ENCODE results near the gene OSBPL9.

Gene OSBPL9

GRCh38 chr1:51628715-51629590 lies 12.1 kb downstream of the OSBPL9 start:
- in situ Hi-C loops (cut with HindIII; ENCODE audit: low pct_ligation_motif_present, low sequenced_read_pairs): no loop called here
- Histone ChIP-seq H3K4me3 (ENCODE audit: low read depth, low read length) (no peak overlapping the region), H3K27ac (no peak overlapping the region), H3K27me3 (replicated peaks) (no peaks in the 10 kb centered on the region), H3K36me3 (replicated peaks) (no peaks in the 10 kb centered on the region)
- TF ChIP-seq CTCF (IDR thresholded peaks at IDR 0.05; ENCODE audit: low read depth, low read length, missing control alignments): no peak
- no peak for DNase-seq

- Histone ChIP-seq H3K36me3 (replicated peaks) (no peaks in the 10 kb centered on the region), H3K27me3 (replicated peaks) (no peaks in the 10 kb centered on the region), H3K4me3 (ENCODE audit: low read depth, low read length) (no peak overlapping the region), H3K27ac (no peak overlapping the region)
- no peak for DNase-seq
- TF ChIP-seq CTCF (IDR thresholded peaks at IDR 0.05; ENCODE audit: low read depth, low read length, missing control alignments): no peak
- in situ Hi-C loops (cut with HindIII; ENCODE audit: low pct_ligation_motif_present, low sequenced_read_pairs): no loop called here
Observed at GRCh38 chr1:51629918-51630317, 13.0 kb downstream of the OSBPL9 start.

GRCh38 chr1:51630393-51630792 lies 13.5 kb downstream of the OSBPL9 start:
- Histone ChIP-seq H3K4me3 (ENCODE audit: low read depth, low read length) (no peak overlapping the region), H3K27ac (no peak overlapping the region), H3K36me3 (replicated peaks) (no peaks in the 10 kb centered on the region), H3K27me3 (replicated peaks) (no peaks in the 10 kb centered on the region)
- DNase-seq: no peak
- in situ Hi-C loops (cut with HindIII; ENCODE audit: low pct_ligation_motif_present, low sequenced_read_pairs): no loop called here
- TF ChIP-seq CTCF (IDR thresholded peaks at IDR 0.05; ENCODE audit: low read depth, low read length, missing control alignments): no peak

- TF ChIP-seq CTCF (IDR thresholded peaks at IDR 0.05; ENCODE audit: low read depth, low read length, missing control alignments): no peak
- Histone ChIP-seq H3K4me3 (ENCODE audit: low read depth, low read length) (no peak overlapping the region), H3K27ac (no peak overlapping the region), H3K36me3 (replicated peaks) (no peaks in the 10 kb centered on the region), H3K27me3 (replicated peaks) (no peaks in the 10 kb centered on the region)
- in situ Hi-C loops (cut with HindIII; ENCODE audit: low pct_ligation_motif_present, low sequenced_read_pairs): no loop called here
- DNase-seq: no peak
Observed at GRCh38 chr1:51630922-51631321, 14.0 kb downstream of the OSBPL9 start.

GRCh38 chr1:51631747-51632146 lies 14.9 kb downstream of the OSBPL9 start:
- Histone ChIP-seq H3K27ac (no peak overlapping the region), H3K36me3 (replicated peaks) (no peaks in the 10 kb centered on the region), H3K27me3 (replicated peaks) (no peaks in the 10 kb centered on the region), H3K4me3 (ENCODE audit: low read depth, low read length) (no peak overlapping the region)
- in situ Hi-C loops (cut with HindIII; ENCODE audit: low pct_ligation_motif_present, low sequenced_read_pairs): no loop called here
- no peak for DNase-seq
- no peak for TF ChIP-seq CTCF (IDR thresholded peaks at IDR 0.05; ENCODE audit: low read depth, low read length, missing control alignments)

- no peak overlapping the region for H3K4me3 ChIP-seq (ENCODE audit: low read depth, low read length)
- in situ Hi-C loops (cut with HindIII; ENCODE audit: low pct_ligation_motif_present, low sequenced_read_pairs): no loop called here
- no peaks in the 10 kb centered on the region for H3K27me3 ChIP-seq (replicated peaks)
- no peak for DNase-seq
- H3K36me3 ChIP-seq (replicated peaks): no peaks in the 10 kb centered on the region
- no peak for TF ChIP-seq CTCF (IDR thresholded peaks at IDR 0.05; ENCODE audit: low read depth, low read length, missing control alignments)
- no peak overlapping the region for H3K27ac ChIP-seq
Observed at GRCh38 chr1:51634618-51635017, 17.7 kb downstream of the OSBPL9 start.
